HepG2 (cell line): ENCODE measurements around the gene SLC25A48. TPM values are rescaled to one million over a fixed set of nuclear protein-coding genes. Genes with fewer than 3 reads are reported as not detected.
A peak's percentile ranks its signal among the peaks of the same experiment; 100 is the strongest.

Source experiments
- ATAC-seq: fragments of 200-7000 bp; cut with Tn5 transposase; 3 replicates; pipeline ENCODE4 v1.9.1; 2020; ENCODE audit warnings: mild to moderate bottlenecking, moderate library complexity
- BruUV-seq: library from RNA; stranded (reverse); fragments of 400-500 nt; replicated peaks from 2 replicates; lab custom pipeline; 2021; lab: Mats Ljungman, UMichigan
- CTCF ChIA-PET: fragments of 300-600 bp; formaldehyde crosslinking; extraction: SDS; loops from one replicate; lab custom pipeline; 2021; ENCODE audit warnings: low total read pairs, inconsistent platforms, low intra/inter-chr PET ratio; lab: Yijun Ruan, JAX
- POLR2A ChIA-PET: fragments of 350-600 bp; sonication (Branson Sonifier 250); formaldehyde crosslinking; loops from one replicate; lab custom pipeline; 2020; ENCODE audit warnings: antibody characterized with exemption, inconsistent platforms; lab: Yijun Ruan, JAX
- DNase-seq: peaks from one replicate; pipeline ENCODE4 v3.0.0-alpha.2; 2015; ENCODE audit warnings: low spot score
- FAIRE-seq: peaks from 3 replicates; lab custom pipeline; 2011; peaks lifted over from hg19 to GRCh38; lab: Jason Lieb, UNC
- H2AFZ ChIP-seq: one replicate; pipeline ENCODE4 v1.6.1; 2011; ENCODE audit warnings: low read length, inconsistent platforms
- H3K27ac ChIP-seq: fragments of 300-600 bp; 3 replicates; pipeline ENCODE4 v1.8.0; 2011; ENCODE audit warnings: mixed run types, mild to moderate bottlenecking, mixed read lengths, low read length, inconsistent platforms; ENCODE audit not compliant: insufficient read depth; ENCODE audit errors: extremely low read length
- H3K27me3 ChIP-seq, 2 experiments: fragments of 200-600 bp in 1 of 2; 2 replicates in 1 of 2; 3 replicates in 1 of 2; pipeline versions ENCODE4 v1.6.0 to v1.8.0; 2011; ENCODE audit warnings: low read length in 2 of 2, mild to moderate bottlenecking in 2 of 2, moderate library complexity in 2 of 2, inconsistent platforms in 1 of 2; ENCODE audit not compliant: insufficient read depth in 2 of 2, control insufficient read depth in 1 of 2
- H3K36me3 ChIP-seq, 2 experiments: fragments of 200-600 bp in 1 of 2; replicated peaks in 1 of 2; 2 replicates in 1 of 2; 3 replicates in 1 of 2; pipeline versions ENCODE4 v1.5.1 to v1.8.0; 2011; ENCODE audit warnings: low read length in 2 of 2, inconsistent platforms in 1 of 2; ENCODE audit not compliant: insufficient read depth in 2 of 2, control insufficient read depth in 1 of 2
- H3K4me1 ChIP-seq: 2 replicates; pipeline ENCODE4 v1.5.1; 2012; ENCODE audit warnings: low read length, inconsistent platforms; ENCODE audit not compliant: insufficient read depth
- H3K4me2 ChIP-seq: 2 replicates; pipeline ENCODE4 v1.6.0; 2011; ENCODE audit warnings: low read depth, low read length, inconsistent platforms
- H3K4me3 ChIP-seq, 3 experiments: fragments of 200-600 bp in 1 of 3; sonication (generic), shearing (Covaris generic) in 1 of 3; replicated peaks in 1 of 3; 2 replicates each; pipeline ENCODE4 v1.5.1; 2011 to 2016; ENCODE audit warnings: low read length in 3 of 3, inconsistent platforms in 2 of 3, low read depth in 2 of 3, mild to moderate bottlenecking in 2 of 3, control low read depth in 1 of 3, mixed read lengths in 1 of 3; ENCODE audit not compliant: insufficient read depth in 1 of 3
- H3K79me2 ChIP-seq: one replicate; pipeline ENCODE4 v1.6.1; 2011; ENCODE audit warnings: low read length, inconsistent platforms; ENCODE audit not compliant: insufficient read depth
- H3K9ac ChIP-seq: 2 replicates; pipeline ENCODE4 v1.6.0; 2011; ENCODE audit warnings: mild to moderate bottlenecking, low read depth, low read length, inconsistent platforms; ENCODE audit not compliant: insufficient read depth
- H3K9me3 ChIP-seq: 2 replicates; pipeline ENCODE4 v1.5.1; 2012; ENCODE audit warnings: mild to moderate bottlenecking, low read length
- H4K20me1 ChIP-seq: 2 replicates; pipeline ENCODE4 v1.6.0; 2011; ENCODE audit warnings: inconsistent platforms, mild to moderate bottlenecking, low read length, moderate library complexity; ENCODE audit not compliant: insufficient read depth
- ARNT ChIP-seq: fragments of 450-650 bp; IDR thresholded peaks from 2 replicates; pipeline ENCODE4 v1.6.1; 2017
- CEBPB ChIP-seq: IDR thresholded peaks from 2 replicates; pipeline ENCODE4 v1.6.1; 2011; ENCODE audit warnings: low read depth, low read length, improper control_type of control experiment, borderline replicate concordance
- CEBPG ChIP-seq: IDR thresholded peaks from 2 replicates; pipeline ENCODE4 v1.6.1; 2016
- CENPBD1 ChIP-seq: sonication (generic); formaldehyde crosslinking; IDR thresholded peaks from 2 replicates; pipeline ENCODE4 v1.8.0; 2022; ENCODE audit warnings: missing genetic modification reagents, low read depth, mild to moderate bottlenecking, borderline replicate concordance
- GATAD1 ChIP-seq: IDR thresholded peaks from 2 replicates; pipeline ENCODE4 v1.6.1; 2016; ENCODE audit warnings: missing genetic modification reagents, missing compliant biosample characterization
- GATAD2A ChIP-seq: IDR thresholded peaks from 2 replicates; pipeline ENCODE4 v1.6.1; 2016
- HMG20B ChIP-seq: conservative IDR thresholded peaks from 2 replicates; pipeline ENCODE4 v1.6.1; 2016; ENCODE audit warnings: missing genetic modification reagents, missing compliant biosample characterization
- MXD4 ChIP-seq: IDR thresholded peaks from 2 replicates; pipeline ENCODE4 v1.6.1; 2016; ENCODE audit warnings: mild to moderate bottlenecking, missing biosample characterization, missing genetic modification reagents
- NCOA2 ChIP-seq: sonication (generic); formaldehyde crosslinking; IDR thresholded peaks from 2 replicates; pipeline ENCODE4 v1.8.0; 2022; ENCODE audit warnings: inconsistent platforms
- PAF1 ChIP-seq: IDR thresholded peaks from 2 replicates; pipeline ENCODE4 v1.6.1; 2016; ENCODE audit warnings: missing genetic modification reagents, missing compliant biosample characterization
- PRPF4 ChIP-seq: fragments of 200-400 bp; formaldehyde crosslinking; IDR thresholded peaks from 2 replicates; pipeline ENCODE4 v1.6.1; 2016; ENCODE audit warnings: low read length, low read depth; ENCODE audit not compliant: poor library complexity, severe bottlenecking
- ZFYVE20 ChIP-seq: sonication (generic); formaldehyde crosslinking; IDR thresholded peaks from 2 replicates; pipeline ENCODE4 v1.8.0; 2023; ENCODE audit warnings: low read depth, mild to moderate bottlenecking, moderate library complexity, missing genetic modification reagents, borderline replicate concordance
- ZNF101 ChIP-seq: sonication (generic); formaldehyde crosslinking; IDR thresholded peaks from 2 replicates; pipeline ENCODE4 v1.4.0; 2020; ENCODE audit warnings: mild to moderate bottlenecking, low read depth, missing genetic modification reagents, borderline replicate concordance
- ZNF12 ChIP-seq: sonication (generic); formaldehyde crosslinking; IDR thresholded peaks from 2 replicates; pipeline ENCODE4 v1.5.0; 2020; ENCODE audit warnings: missing genetic modification reagents
- ZNF136 ChIP-seq: sonication (generic); formaldehyde crosslinking; IDR thresholded peaks from 2 replicates; pipeline ENCODE4 v1.8.1; 2022; ENCODE audit warnings: low read depth, mild to moderate bottlenecking, moderate library complexity, missing genetic modification reagents
- ZNF24 ChIP-seq: fragments of 450-650 bp; IDR thresholded peaks from 2 replicates; pipeline ENCODE4 v1.6.1; 2017; ENCODE audit warnings: antibody characterized with exemption, mild to moderate bottlenecking
- ZNF256 ChIP-seq: sonication (generic); formaldehyde crosslinking; conservative IDR thresholded peaks from 2 replicates; pipeline ENCODE4 v1.4.0; 2020; ENCODE audit warnings: missing genetic modification reagents
- ZNF510 ChIP-seq: sonication (generic); formaldehyde crosslinking; IDR thresholded peaks from 2 replicates; pipeline ENCODE4 v1.4.0; 2020; ENCODE audit warnings: low read depth, mild to moderate bottlenecking, missing genetic modification reagents
- ZNF513 ChIP-seq: sonication (generic); formaldehyde crosslinking; conservative IDR thresholded peaks from 2 replicates; pipeline ENCODE4 v1.5.0; 2020; ENCODE audit warnings: missing genetic modification reagents
- ZNF550 ChIP-seq: sonication (generic); formaldehyde crosslinking; IDR thresholded peaks from 2 replicates; pipeline ENCODE4 v1.4.0; 2020; ENCODE audit warnings: mild to moderate bottlenecking, missing genetic modification reagents, borderline replicate concordance
- ZNF564 ChIP-seq: sonication (generic); formaldehyde crosslinking; IDR thresholded peaks from 2 replicates; pipeline ENCODE4 v1.8.1; 2023; ENCODE audit warnings: mild to moderate bottlenecking, missing genetic modification reagents
- ZNF788 ChIP-seq: sonication (generic); formaldehyde crosslinking; IDR thresholded peaks from 2 replicates; pipeline ENCODE4 v1.5.0; 2020; ENCODE audit warnings: mild to moderate bottlenecking, missing genetic modification reagents, borderline replicate concordance
- WGBS: methylation state at CpG from one replicate; pipeline ENCODE4 v1.1.6; 2017; ENCODE audit warnings: low lambda C conversion rate; 5-methylcytosine and 5-hydroxymethylcytosine counted together
- in situ Hi-C: cut with HindIII; loops from 2 replicates; pipeline ENCODE4 v1.10.0; 2017; ENCODE audit warnings: low pct_unique_long_range_greater_than_20kb; ENCODE audit not compliant: extremely low pct_ligation_motif_present
- intact Hi-C: fragments of 100-400 bp; cut with micrococcal nuclease; formaldehyde crosslinking; loops from one replicate; pipeline ENCODE4 v1.10.0; 2022; ENCODE audit not compliant: unreplicated experiment
- polyA plus RNA-seq, 8 experiments: library from polyadenylated mRNA; depleted of rRNA in 3 of 8; stranded (reverse) in 7 of 8; unstranded in 1 of 8; fragments of >200 nt; fragmentation: Illumina TruSeq in 4 of 8; extraction: Trizol in 4 of 8; gene quantifications; 2 replicates each; pipeline versions ENCODE4 v1.2.1 to v1.2.3, GENCODE V29; 2011 to 2016; ENCODE audit warnings: low read depth in 4 of 8, missing spikeins in 1 of 8, mixed read lengths in 1 of 8; ENCODE audit not compliant: insufficient read depth in 1 of 8
- total RNA-seq, 5 experiments: library from RNA; depleted of rRNA; stranded (reverse); fragments of >200 nt; fragmentation: Illumina TruSeq; extraction: Trizol; gene quantifications; 2 replicates each; pipeline ENCODE4 v1.2.3, GENCODE V29; 2016; ENCODE audit warnings: low read depth in 1 of 5
- TF ChIP-seq, protein P1 (sequence below): IDR thresholded peaks from 2 replicates; pipeline ENCODE4 v1.6.1; 2016; ENCODE audit warnings: mild to moderate bottlenecking
- TF ChIP-seq, protein P2 (sequence below): sonication (generic); formaldehyde crosslinking; IDR thresholded peaks from 2 replicates; pipeline ENCODE4 v1.5.0; 2020; ENCODE audit warnings: missing genetic modification reagents

Gene SLC25A48
- total and polyA plus RNA-seq, 2 of the 13 experiments (the other 11 are each of a cell fraction or from before 2014, with no cell fraction given): 0.17 to 4.5 TPM

GRCh38 chr5:135869276-135869675 lies 34.8 kb downstream of the SLC25A48 start:
- peak overlapping the region; percentile 43 for H3K27ac ChIP-seq
- FAIRE-seq (peak; percentile 83), DNase-seq (peak; percentile 65), ATAC-seq (peak; percentile 45)
- in situ Hi-C loops: loop anchor here (25.0 kb wide), 1 partner anchor 543 kb away; no protein-coding TSS in a partner anchor
- H3K4me1 ChIP-seq: peaks cover 45% of the 10 kb centered on the region
- peak overlapping the region; percentile 38 for H3K4me2 ChIP-seq
- 0% methylated on average over 2 of the region's 2 CpGs for WGBS
- no peaks in the 10 kb centered on the region for H4K20me1 ChIP-seq
- POLR2A ChIA-PET: no interaction called here
- intact Hi-C loops: no loop called here
- no peaks in the 10 kb centered on the region for H3K79me2 ChIP-seq
- no peak overlapping the region for H3K4me3 ChIP-seq
- no peaks in the 10 kb centered on the region for H3K9me3 ChIP-seq
- no peaks in the 10 kb centered on the region for H3K36me3 ChIP-seq
- H3K9ac ChIP-seq: no peak overlapping the region
- H2AFZ ChIP-seq: no peak overlapping the region
- no peaks in the 10 kb centered on the region; a peak in 1 of 5 replicates for H3K27me3 ChIP-seq
- CTCF ChIA-PET: no interaction called here
- BruUV-seq: no TSS peak
- no peak for TF ChIP-seq ZNF564 (CRISPR knock-in tag)
- TF ChIP-seq ZNF24: no peak
- TF ChIP-seq ZNF510 (CRISPR knock-in tag): no peak
- TF ChIP-seq, protein P1, sequence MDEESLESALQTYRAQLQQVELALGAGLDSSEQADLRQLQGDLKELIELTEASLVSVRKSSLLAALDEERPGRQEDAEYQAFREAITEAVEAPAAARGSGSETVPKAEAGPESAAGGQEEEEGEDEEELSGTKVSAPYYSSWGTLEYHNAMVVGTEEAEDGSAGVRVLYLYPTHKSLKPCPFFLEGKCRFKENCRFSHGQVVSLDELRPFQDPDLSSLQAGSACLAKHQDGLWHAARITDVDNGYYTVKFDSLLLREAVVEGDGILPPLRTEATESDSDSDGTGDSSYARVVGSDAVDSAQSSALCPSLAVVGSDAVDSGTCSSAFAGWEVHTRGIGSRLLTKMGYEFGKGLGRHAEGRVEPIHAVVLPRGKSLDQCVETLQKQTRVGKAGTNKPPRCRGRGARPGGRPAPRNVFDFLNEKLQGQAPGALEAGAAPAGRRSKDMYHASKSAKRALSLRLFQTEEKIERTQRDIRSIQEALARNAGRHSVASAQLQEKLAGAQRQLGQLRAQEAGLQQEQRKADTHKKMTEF (CRISPR knock-in tag): peak; percentile 12; the same call in 1 of the 2 replicates
- TF ChIP-seq GATAD2A (CRISPR knock-in tag): peak; percentile 69
- no peak for TF ChIP-seq PAF1 (CRISPR knock-in tag)
- TF ChIP-seq NCOA2 (CRISPR knock-in tag): peak; percentile 86
- TF ChIP-seq CEBPB: peak; percentile 47; the same call in 1 of the 2 replicates
- no peak for TF ChIP-seq ZNF256 (CRISPR knock-in tag)
- TF ChIP-seq MXD4 (CRISPR knock-in tag): no peak
- TF ChIP-seq CEBPG: no peak; the same call in 1 of the 2 replicates
- TF ChIP-seq ZNF101: no peak
- no peak for TF ChIP-seq PRPF4
- TF ChIP-seq ARNT: no peak
- TF ChIP-seq ZNF513 (CRISPR knock-in tag): no peak
- TF ChIP-seq ZNF550 (CRISPR knock-in tag): no peak
- TF ChIP-seq CENPBD1: no peak
- TF ChIP-seq ZNF12 (CRISPR knock-in tag): no peak
- no peak for TF ChIP-seq HMG20B
- no peak for TF ChIP-seq GATAD1
- no peak for TF ChIP-seq ZNF788 (CRISPR knock-in tag)
- TF ChIP-seq ZNF136 (CRISPR knock-in tag): no peak
- TF ChIP-seq, protein P2, sequence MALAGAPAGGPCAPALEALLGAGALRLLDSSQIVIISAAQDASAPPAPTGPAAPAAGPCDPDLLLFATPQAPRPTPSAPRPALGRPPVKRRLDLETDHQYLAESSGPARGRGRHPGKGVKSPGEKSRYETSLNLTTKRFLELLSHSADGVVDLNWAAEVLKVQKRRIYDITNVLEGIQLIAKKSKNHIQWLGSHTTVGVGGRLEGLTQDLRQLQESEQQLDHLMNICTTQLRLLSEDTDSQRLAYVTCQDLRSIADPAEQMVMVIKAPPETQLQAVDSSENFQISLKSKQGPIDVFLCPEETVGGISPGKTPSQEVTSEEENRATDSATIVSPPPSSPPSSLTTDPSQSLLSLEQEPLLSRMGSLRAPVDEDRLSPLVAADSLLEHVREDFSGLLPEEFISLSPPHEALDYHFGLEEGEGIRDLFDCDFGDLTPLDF (CRISPR knock-in tag): no peak
- no peak for TF ChIP-seq ZFYVE20 (CRISPR knock-in tag)
